ENCODE results near the gene CAMK4. TPM values are rescaled to one million over a fixed set of nuclear protein-coding genes. Genes with fewer than 3 reads are reported as not detected.

Gene CAMK4
- polyA plus RNA-seq, 1 donor (not counting 4 experiments of a cell fraction or from before 2014, with no cell fraction given) = 0.45 TPM

- Histone ChIP-seq H4K20me1 (ENCODE audit: control insufficient read depth, extremely low read depth, insufficient read depth, low read length) (no peaks in the 10 kb centered on the region), H3K4me3 (ENCODE audit: control insufficient read depth in 2 of 3, extremely low read depth in 1 of 3, insufficient read depth in 2 of 3, low read depth in 1 of 3, low read length in 3 of 3) (no peak overlapping the region), H2AFZ (ENCODE audit: control insufficient read depth, low read length) (no peak overlapping the region), H3K9ac (ENCODE audit: control insufficient read depth, extremely low read depth, insufficient read depth, low read length) (no peak overlapping the region), H3K27me3 (ENCODE audit: control insufficient read depth, extremely low read depth, insufficient read depth, low read length) (no peaks in the 10 kb centered on the region), H3K9me1 (ENCODE audit: control insufficient read depth, extremely low read depth, insufficient read depth, low read length) (no peaks in the 10 kb centered on the region), H3K79me2 (ENCODE audit: control insufficient read depth, insufficient read depth, low read length) (no peaks in the 10 kb centered on the region), H3K9me3 (ENCODE audit: control insufficient read depth, low read depth, low read length) (no peaks in the 10 kb centered on the region), H3K27ac (ENCODE audit: control insufficient read depth, insufficient read depth, low read length) (peak overlapping the region; percentile 47), H3K36me3 (ENCODE audit: control insufficient read depth in 2 of 2, extremely low read depth in 1 of 2, insufficient read depth in 2 of 2, low read length in 2 of 2) (no peaks in the 10 kb centered on the region), H3K4me1 (ENCODE audit: control insufficient read depth, extremely low read depth, insufficient read depth, low read length) (peaks cover 14% of the 10 kb centered on the region), H3K4me2 (ENCODE audit: control insufficient read depth, extremely low read depth, insufficient read depth, low read depth, low read length) (no peak overlapping the region)
- no peak for DNase-seq (ENCODE audit: low read depth, low spot score)
- no peak for FAIRE-seq
- TF ChIP-seq EZH2 (IDR thresholded peaks at IDR 0.05; ENCODE audit: low read length) (no peak), CTCF (optimal IDR thresholded peaks at IDR 0.05 in 1 of 3, IDR thresholded peaks at IDR 0.05 in 1 of 3, conservative IDR thresholded peaks at IDR 0.05 in 1 of 3; ENCODE audit: extremely low read depth in 1 of 3, insufficient read depth in 2 of 3, low read length in 3 of 3) (no peak)
- dilution Hi-C loops (cut with MboI; ENCODE audit: extremely low pct_ligation_motif_present, low sequenced_read_pairs) = no loop called here
Measured at GRCh38 chr5:111366388-111366787, 142.2 kb downstream of the CAMK4 start.

GRCh38 chr5:111367115-111367514 lies 142.9 kb downstream of the CAMK4 start:
- Histone ChIP-seq H3K27me3 (ENCODE audit: control insufficient read depth, extremely low read depth, insufficient read depth, low read length) (no peaks in the 10 kb centered on the region), H3K9ac (ENCODE audit: control insufficient read depth, extremely low read depth, insufficient read depth, low read length) (no peak overlapping the region), H3K9me1 (ENCODE audit: control insufficient read depth, extremely low read depth, insufficient read depth, low read length) (no peaks in the 10 kb centered on the region), H3K4me3 (ENCODE audit: control insufficient read depth in 2 of 3, extremely low read depth in 1 of 3, insufficient read depth in 2 of 3, low read depth in 1 of 3, low read length in 3 of 3) (no peak overlapping the region), H4K20me1 (ENCODE audit: control insufficient read depth, extremely low read depth, insufficient read depth, low read length) (no peaks in the 10 kb centered on the region), H3K9me3 (ENCODE audit: control insufficient read depth, low read depth, low read length) (no peaks in the 10 kb centered on the region), H2AFZ (ENCODE audit: control insufficient read depth, low read length) (no peak overlapping the region), H3K36me3 (ENCODE audit: control insufficient read depth in 2 of 2, extremely low read depth in 1 of 2, insufficient read depth in 2 of 2, low read length in 2 of 2) (no peaks in the 10 kb centered on the region), H3K79me2 (ENCODE audit: control insufficient read depth, insufficient read depth, low read length) (no peaks in the 10 kb centered on the region), H3K4me2 (ENCODE audit: control insufficient read depth, extremely low read depth, insufficient read depth, low read depth, low read length) (peak overlapping the region; percentile 13), H3K4me1 (ENCODE audit: control insufficient read depth, extremely low read depth, insufficient read depth, low read length) (peaks cover 14% of the 10 kb centered on the region), H3K27ac (ENCODE audit: control insufficient read depth, insufficient read depth, low read length) (peak overlapping the region; percentile 63)
- DNase-seq (ENCODE audit: low read depth, low spot score) = peak; percentile 95
- TF ChIP-seq CTCF (optimal IDR thresholded peaks at IDR 0.05 in 1 of 3, IDR thresholded peaks at IDR 0.05 in 1 of 3, conservative IDR thresholded peaks at IDR 0.05 in 1 of 3; ENCODE audit: extremely low read depth in 1 of 3, insufficient read depth in 2 of 3, low read length in 3 of 3) (no peak), EZH2 (IDR thresholded peaks at IDR 0.05; ENCODE audit: low read length) (no peak)
- peak; percentile 99 for FAIRE-seq
- dilution Hi-C loops (cut with MboI; ENCODE audit: extremely low pct_ligation_motif_present, low sequenced_read_pairs) = no loop called here

Measured in keratinocyte (primary cell).